NCI-H82 treated with DMSO at 0.1 percent for 48 hours (cell line): ENCODE measurements around the gene CD4.
A peak's percentile ranks its signal among the peaks of the same experiment; 100 is the strongest.

Experiments used
- DNase-seq: peaks from one replicate; lab custom pipeline; 2025; ENCODE audit not compliant: unreplicated experiment; lab: John Stamatoyannopoulos, UW

The CD4 gene

DNA sequence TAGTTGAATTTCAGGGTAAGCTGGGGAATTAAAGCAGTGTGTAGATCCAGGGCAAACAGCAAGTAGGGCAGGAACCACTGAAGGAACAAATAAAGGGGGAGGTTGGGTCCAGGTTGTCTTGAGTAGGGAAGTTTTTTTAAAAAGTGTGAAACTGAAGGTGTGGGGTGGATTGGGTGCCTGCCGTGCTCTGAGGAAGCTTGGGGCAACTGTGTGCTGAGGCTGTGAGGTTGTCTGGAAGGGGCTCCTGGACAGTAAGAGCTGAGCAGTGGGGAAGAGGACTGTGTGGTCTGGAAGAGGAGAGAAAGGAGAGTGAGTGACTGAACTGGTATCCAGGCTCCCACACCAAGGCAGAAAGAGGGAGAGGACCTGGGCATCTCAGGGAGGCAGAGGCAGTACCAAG lies 21.4 kb downstream of the CD4 start:
- DNase-seq: no peak

- DNase-seq: no peak
Measured at GRCh38 chr12:6813363-6813762, 24.0 kb downstream of the CD4 start.

DNA sequence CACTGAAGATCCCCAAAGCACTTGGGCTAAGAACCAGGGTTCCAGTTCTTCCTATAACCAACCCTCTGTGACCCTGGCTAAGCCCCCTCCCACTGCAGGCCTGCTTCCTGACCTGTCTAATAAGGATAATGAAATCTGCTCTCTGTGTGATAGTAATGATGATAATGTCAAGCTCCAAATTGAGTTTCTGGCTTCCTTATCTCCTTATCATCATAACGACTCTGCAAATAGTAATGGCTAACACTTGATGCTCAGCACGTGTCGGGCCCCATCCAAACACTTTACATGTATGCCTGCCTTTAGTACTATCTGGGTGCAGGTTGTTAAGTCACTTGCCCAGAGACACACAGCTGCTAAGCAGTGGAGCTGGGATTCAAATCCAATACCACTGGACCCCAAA lies 27.3 kb downstream of the CD4 start:
- DNase-seq: no peak

GRCh38 chr12:6817098-6817497 lies 27.8 kb downstream of the CD4 start:
- DNase-seq: no peak

DNA sequence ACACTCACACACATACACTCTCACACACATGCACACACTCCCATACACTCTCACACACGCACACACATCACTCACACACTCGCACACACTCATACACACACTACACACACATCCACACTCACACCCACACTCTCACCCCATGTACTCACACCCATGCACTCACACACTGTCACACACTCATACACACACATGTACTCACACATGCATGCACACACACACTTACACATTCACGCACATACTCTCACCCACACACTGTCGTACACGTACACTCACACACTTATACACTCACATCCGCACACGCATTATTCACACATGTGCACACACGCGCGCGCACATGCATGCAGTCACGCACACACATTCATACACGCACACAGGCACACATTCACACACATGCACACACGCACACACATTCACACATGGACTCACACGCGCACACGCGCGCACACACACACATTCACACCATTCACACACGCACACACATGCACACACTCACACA lies 28.4 kb downstream of the CD4 start:
- no peak for DNase-seq

- no peak for DNase-seq
Measured at GRCh38 chr12:6818222-6818621, 28.9 kb downstream of the CD4 start.

- DNase-seq: no peak
Measured at GRCh38 chr12:6818645-6819044, 29.3 kb downstream of the CD4 start.

GRCh38 chr12:6819106-6820030 lies 30.0 kb downstream of the CD4 start:
- DNase-seq: no peak

GRCh38 chr12:6820166-6820565 lies 30.8 kb downstream of the CD4 start:
- DNase-seq: no peak

DNA sequence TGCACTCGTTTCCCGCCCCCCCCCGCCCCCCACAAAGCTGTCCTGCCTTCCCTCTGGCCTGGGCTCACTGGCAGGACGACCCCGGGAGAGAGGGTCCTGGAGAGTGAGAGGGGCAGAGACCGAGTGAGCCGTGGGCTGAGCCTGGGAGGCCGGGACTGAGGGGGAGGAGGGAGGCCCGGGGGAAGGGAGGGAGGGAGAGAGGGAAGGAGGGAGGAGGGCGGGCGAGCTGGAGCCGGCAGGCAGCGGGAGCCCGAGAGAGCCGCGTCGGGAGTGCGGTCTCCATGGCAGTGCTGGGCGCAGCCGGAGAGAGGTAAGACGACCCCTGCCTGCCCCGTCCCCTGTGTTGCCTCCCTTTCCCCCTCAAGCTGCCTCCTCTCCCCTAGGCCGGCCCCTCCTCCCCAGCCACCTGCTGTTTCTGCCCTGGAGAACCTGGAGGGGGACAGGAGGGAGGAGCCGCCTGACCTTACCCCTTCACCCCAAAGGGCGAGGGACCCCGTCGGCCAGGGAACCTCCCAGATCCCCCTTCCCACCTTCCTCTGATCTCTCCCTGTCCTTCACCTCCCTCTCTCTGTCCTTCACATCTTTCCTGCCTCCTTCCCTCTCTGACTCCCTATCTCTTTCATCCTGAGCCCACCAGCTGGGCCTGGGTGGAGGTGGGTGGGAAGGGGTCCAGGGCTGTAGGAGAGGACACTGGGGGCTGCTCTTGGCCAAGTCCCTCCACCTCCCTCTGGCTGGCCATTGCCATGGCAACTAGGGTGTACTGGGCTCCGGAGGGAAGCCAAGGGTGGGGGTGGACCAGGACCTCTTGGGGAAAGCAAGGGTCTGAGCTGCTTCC lies 32.5 kb downstream of the CD4 start, which contains the start of gene GPR162:
Gene GPR162 (plus strand): TSS at position 231 of the 835 bp plus-strand sequence. CDS start 2,078 bp downstream, outside the sequence.
- DNase-seq: peak; percentile 48

DNA sequence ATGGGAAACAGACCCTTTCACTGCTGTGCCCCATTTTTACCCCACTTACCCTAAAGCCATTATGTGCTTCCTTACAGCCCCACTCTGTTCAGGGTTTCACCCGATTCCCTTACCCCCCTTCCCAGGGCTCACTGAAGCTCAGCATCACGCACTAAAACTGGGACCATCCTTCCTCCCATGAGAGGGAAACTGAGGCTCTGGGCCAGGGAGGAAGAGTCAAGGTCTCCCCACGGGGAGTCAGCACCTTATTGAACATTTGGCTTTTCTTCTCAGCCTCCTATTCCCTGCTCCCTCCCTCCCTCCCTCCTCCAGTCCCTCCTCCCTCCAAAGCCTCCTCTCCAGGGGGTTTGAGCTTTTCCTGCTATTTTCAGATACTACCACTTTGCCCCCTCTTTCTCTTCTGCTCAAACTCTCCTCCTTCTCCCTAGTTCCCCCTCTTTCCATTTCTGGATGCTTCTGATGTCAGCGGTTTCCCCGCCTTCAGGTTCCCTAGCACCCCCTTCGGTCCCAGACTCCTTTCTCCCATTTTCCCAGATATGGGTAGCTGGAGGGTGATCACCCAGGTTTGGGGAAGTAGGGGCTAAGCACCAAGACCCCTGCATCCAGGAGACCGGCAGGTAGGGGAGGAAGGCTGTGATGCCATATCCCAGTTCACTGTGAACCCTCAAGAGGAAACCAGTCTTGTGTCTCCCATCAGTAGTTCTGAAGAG lies 33.3 kb downstream of the CD4 start:
- DNase-seq: no peak

- DNase-seq: no peak
Measured at GRCh38 chr12:6823182-6824084, 34.1 kb downstream of the CD4 start.

GRCh38 chr12:6824085-6824775 lies 34.9 kb downstream of the CD4 start:
- no peak for DNase-seq

GRCh38 chr12:6824901-6825381 lies 35.6 kb downstream of the CD4 start:
- no peak for DNase-seq

DNA sequence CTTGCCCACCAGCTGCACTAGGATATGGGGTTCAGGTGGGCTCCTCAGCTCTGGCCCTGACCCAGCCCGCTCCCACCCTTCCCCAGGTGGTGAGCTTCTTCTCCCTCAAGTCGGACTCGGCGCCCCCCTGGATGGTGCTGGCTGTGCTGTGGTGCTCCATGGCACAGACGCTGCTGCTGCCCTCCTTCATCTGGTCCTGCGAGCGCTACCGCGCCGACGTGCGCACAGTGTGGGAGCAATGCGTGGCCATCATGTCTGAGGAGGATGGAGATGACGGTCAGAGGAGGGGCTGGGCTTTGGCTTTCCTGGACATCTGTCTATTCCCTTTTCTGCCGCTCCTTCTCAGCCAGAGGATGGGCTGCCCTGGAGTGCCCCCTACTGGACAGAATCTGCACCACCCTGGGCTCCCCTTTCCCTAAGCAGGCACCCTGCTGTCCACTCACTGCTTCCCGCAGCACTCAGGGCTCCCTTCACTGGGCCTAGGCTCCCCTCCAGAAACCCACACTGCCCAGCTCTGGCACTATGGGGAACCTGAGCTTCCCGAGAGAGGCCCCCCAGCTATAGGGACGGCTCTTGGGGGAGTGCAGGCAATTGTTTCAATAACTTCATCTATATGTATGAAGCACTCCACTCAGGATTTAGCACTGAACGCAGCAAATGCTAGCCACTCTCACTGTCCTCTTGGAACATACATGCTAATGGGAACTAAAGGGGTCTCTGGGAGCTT lies 36.2 kb downstream of the CD4 start:
- peak; percentile 94 for DNase-seq

DNA sequence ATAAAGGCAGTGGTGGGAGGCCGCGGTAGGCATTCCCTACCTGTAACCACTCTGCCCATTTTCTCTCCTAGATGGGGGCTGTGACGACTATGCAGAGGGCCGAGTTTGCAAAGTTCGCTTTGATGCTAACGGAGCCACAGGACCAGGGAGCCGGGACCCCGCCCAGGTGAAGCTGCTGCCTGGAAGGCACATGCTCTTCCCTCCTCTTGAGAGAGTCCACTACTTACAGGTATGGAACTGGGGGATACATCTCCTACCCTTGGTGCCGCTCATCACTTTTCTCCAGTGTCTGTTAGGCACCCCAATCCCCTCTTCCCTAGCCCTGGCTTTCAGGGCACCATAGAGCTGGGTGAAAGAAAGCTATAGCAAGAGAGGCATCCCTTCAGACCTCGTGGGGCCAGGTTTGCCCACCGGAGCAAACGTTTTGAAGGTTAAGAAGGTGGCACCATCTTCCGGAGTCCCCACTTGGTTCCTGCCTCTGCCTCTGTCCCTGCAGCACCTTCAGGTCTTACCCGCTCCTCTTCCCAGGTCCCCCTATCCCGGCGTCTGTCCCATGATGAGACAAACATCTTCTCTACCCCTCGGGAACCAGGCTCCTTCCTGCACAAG lies 36.9 kb downstream of the CD4 start:
- DNase-seq: no peak

GRCh38 chr12:6826734-6827436 lies 37.6 kb downstream of the CD4 start:
- no peak for DNase-seq
